SK-N-SH (cell line): Measurements from ENCODE around the gene PRKAB1.

ENCODE experiments used
- CHD2 ChIP-seq: fragments of 150-350 bp; IDR thresholded peaks from 2 replicates; pipeline ENCODE4 v1.6.1; 2018; ENCODE audit warnings: low read length; ENCODE audit not compliant: partially characterized antibody
- ELF1 ChIP-seq: IDR thresholded peaks from 2 replicates; pipeline ENCODE4 v1.4.0; 2012
- EZH2phosphoT487 ChIP-seq: fragments of 200-600 bp; sonication (generic); IDR thresholded peaks from 2 replicates; pipeline ENCODE4 v1.6.1; 2017; ENCODE audit warnings: low read depth, mixed run types, mild to moderate bottlenecking, antibody characterized with exemption, moderate library complexity, borderline replicate concordance
- FOXM1 ChIP-seq: IDR thresholded peaks from 2 replicates; pipeline ENCODE4 v1.4.0; 2012; ENCODE audit warnings: low read depth, mild to moderate bottlenecking
- GABPA ChIP-seq: IDR thresholded peaks from 2 replicates; pipeline ENCODE4 v1.4.0; 2012; ENCODE audit warnings: low read depth, mild to moderate bottlenecking
- MXI1 ChIP-seq: IDR thresholded peaks from 2 replicates; pipeline ENCODE4 v1.6.1; 2012; ENCODE audit warnings: mild to moderate bottlenecking, low read depth, low read length, improper control_type of control experiment
- NFIC ChIP-seq: IDR thresholded peaks from 2 replicates; pipeline ENCODE4 v1.4.0; 2012; ENCODE audit warnings: borderline replicate concordance
- POLR2AphosphoS5 ChIP-seq: IDR thresholded peaks from 2 replicates; pipeline ENCODE4 v1.6.1; 2012; ENCODE audit warnings: low read depth, low read length
- RCOR1 ChIP-seq: fragments of 150-350 bp; IDR thresholded peaks from 2 replicates; pipeline ENCODE4 v1.6.1; 2017; ENCODE audit warnings: antibody characterized with exemption, low read length
- TAF1 ChIP-seq: IDR thresholded peaks from 2 replicates; pipeline ENCODE4 v1.6.1; 2012; ENCODE audit warnings: low read depth, mild to moderate bottlenecking, low read length, moderate library complexity, borderline replicate concordance
- TEAD4 ChIP-seq: IDR thresholded peaks from 2 replicates; pipeline ENCODE4 v1.4.0; 2012; ENCODE audit warnings: mild to moderate bottlenecking, borderline replicate concordance; ENCODE audit not compliant: insufficient read depth
- TF ChIP-seq, protein P1 (sequence below): fragments of 200-600 bp; sonication (generic); IDR thresholded peaks from 2 replicates; pipeline ENCODE4 v1.6.1; 2017; ENCODE audit warnings: antibody characterized with exemption, mild to moderate bottlenecking, moderate library complexity
- TF ChIP-seq, protein P2 (sequence below): IDR thresholded peaks from 2 replicates; pipeline ENCODE4 v1.4.0; 2012; ENCODE audit warnings: low read depth
- TF ChIP-seq, protein P3 (sequence below): fragments of 150-350 bp; IDR thresholded peaks from 2 replicates; pipeline ENCODE4 v1.6.1; 2017; ENCODE audit warnings: antibody characterized with exemption, low read length, low read depth, borderline replicate concordance

DNA sequence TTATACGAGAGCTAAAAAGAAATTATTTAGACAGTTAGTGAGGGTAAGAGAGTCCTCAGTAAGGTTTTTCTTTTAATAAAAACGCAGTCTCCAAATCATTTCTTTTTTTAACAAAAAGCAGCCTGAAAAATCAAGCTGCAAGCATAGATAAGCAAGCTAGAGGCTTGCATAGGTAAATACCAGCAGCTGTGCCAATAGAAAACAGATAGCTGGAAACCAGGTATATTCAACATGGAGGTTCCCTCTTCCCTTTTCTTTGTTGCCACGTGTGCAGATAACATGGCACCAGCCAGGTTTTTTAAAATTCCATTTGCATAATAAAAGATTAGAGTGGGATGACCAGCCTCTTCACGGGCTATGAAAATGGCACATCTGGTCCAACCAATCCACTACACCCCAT lies 6.1 kb upstream of the PRKAB1 start:
- TF ChIP-seq ELF1 (no peak), RCOR1 (no peak), TAF1 (no peak), CHD2 (no peak), NFIC (no peak), FOXM1 (no peak), POLR2AphosphoS5 (no peak), MXI1 (no peak), GABPA (no peak), EZH2phosphoT487 (no peak), TEAD4 (no peak)
- TF ChIP-seq, protein P1, sequence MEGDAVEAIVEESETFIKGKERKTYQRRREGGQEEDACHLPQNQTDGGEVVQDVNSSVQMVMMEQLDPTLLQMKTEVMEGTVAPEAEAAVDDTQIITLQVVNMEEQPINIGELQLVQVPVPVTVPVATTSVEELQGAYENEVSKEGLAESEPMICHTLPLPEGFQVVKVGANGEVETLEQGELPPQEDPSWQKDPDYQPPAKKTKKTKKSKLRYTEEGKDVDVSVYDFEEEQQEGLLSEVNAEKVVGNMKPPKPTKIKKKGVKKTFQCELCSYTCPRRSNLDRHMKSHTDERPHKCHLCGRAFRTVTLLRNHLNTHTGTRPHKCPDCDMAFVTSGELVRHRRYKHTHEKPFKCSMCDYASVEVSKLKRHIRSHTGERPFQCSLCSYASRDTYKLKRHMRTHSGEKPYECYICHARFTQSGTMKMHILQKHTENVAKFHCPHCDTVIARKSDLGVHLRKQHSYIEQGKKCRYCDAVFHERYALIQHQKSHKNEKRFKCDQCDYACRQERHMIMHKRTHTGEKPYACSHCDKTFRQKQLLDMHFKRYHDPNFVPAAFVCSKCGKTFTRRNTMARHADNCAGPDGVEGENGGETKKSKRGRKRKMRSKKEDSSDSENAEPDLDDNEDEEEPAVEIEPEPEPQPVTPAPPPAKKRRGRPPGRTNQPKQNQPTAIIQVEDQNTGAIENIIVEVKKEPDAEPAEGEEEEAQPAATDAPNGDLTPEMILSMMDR, result no peak
- TF ChIP-seq, protein P2, sequence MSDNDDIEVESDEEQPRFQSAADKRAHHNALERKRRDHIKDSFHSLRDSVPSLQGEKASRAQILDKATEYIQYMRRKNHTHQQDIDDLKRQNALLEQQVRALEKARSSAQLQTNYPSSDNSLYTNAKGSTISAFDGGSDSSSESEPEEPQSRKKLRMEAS, result no peak
- TF ChIP-seq, protein P3, sequence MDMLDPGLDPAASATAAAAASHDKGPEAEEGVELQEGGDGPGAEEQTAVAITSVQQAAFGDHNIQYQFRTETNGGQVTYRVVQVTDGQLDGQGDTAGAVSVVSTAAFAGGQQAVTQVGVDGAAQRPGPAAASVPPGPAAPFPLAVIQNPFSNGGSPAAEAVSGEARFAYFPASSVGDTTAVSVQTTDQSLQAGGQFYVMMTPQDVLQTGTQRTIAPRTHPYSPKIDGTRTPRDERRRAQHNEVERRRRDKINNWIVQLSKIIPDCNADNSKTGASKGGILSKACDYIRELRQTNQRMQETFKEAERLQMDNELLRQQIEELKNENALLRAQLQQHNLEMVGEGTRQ, result no peak
